Endometrial microvascular endothelial cells (primary cell): ENCODE data around the gene RUSF1. TPM values are rescaled to one million over a fixed set of nuclear protein-coding genes. Genes with fewer than 3 reads are reported as not detected.

Experiments
- total RNA-seq: library from RNA; depleted of rRNA; stranded (reverse); fragments of >200 nt; gene quantifications from one replicate; pipeline ENCODE4 v1.2.3, GENCODE V29; 2015; ENCODE audit errors: inconsistent ontology term

RUSF1 gene
- total RNA-seq, 1 donor from 2014 or later: 35.3 TPM

Other genes with a start within 250 kb of the RUSF1 start
- not detected for gene ITGAM, start 248.4 kb downstream of the RUSF1 start, total RNA-seq
- gene ITGAX, start 153.2 kb downstream of the RUSF1 start, total RNA-seq: 2.8 TPM
- gene ITGAD, start 115.1 kb downstream of the RUSF1 start, total RNA-seq: not detected
- not detected for gene COX6A2, start 80.0 kb downstream of the RUSF1 start, total RNA-seq
- not detected for gene ZNF843, start 65.6 kb downstream of the RUSF1 start, total RNA-seq
- 21.2 TPM for gene ARMC5, start 48.9 kb downstream of the RUSF1 start, total RNA-seq
- gene TGFB1I1, start 36.2 kb downstream of the RUSF1 start, total RNA-seq: 85.1 TPM
- not detected for gene SLC5A2, start 25.3 kb downstream of the RUSF1 start, total RNA-seq
- gene AHSP, start 19.5 kb upstream of the RUSF1 start, total RNA-seq: not detected